Activated CD4-positive, alpha-beta T cell treated with anti-CD3 and anti-CD28 coated beads for 36 hours (primary cell): Measurements from ENCODE around the gene MACF1. TPM values are rescaled to one million over a fixed set of nuclear protein-coding genes. Genes with fewer than 3 reads are reported as not detected.
"Not testable (repeated sequence)": the region's sequence is repeated elsewhere in the genome, so short reads cannot be mapped to it uniquely, and the experiment has no call there.

ENCODE experiments used
- ATAC-seq: fragments of 200-7000 bp; cut with Tn5 transposase; one replicate; pipeline ENCODE4 v1.10.0; 2021; ENCODE audit warnings: mild to moderate bottlenecking, moderate library complexity
- CTCF ChIA-PET: fragments of 350-600 bp; sonication (Branson Sonifier 250); formaldehyde crosslinking; loops from one replicate; lab custom pipeline; 2021; ENCODE audit warnings: antibody characterized with exemption; lab: Charles Lee
- POLR2A ChIA-PET: fragments of 350-600 bp; sonication (Branson Sonifier 250); formaldehyde crosslinking; loops from one replicate; lab custom pipeline; 2021; ENCODE audit warnings: antibody characterized with exemption, inconsistent platforms; lab: Charles Lee
- DNase-seq: peaks from one replicate; pipeline ENCODE4 v3.0.0-alpha.2; 2020
- H3K27ac Mint-ChIP-seq: one replicate; pipeline ENCODE4 v1.8.0; 2021; ENCODE audit warnings: mixed read lengths
- H3K27me3 Mint-ChIP-seq: one replicate; pipeline ENCODE4 v1.8.0; 2021; ENCODE audit warnings: mixed read lengths
- H3K36me3 Mint-ChIP-seq: one replicate; pipeline ENCODE4 v1.8.0; 2021; ENCODE audit warnings: low read depth, mixed read lengths
- H3K4me1 Mint-ChIP-seq: one replicate; pipeline ENCODE4 v1.8.0; 2021; ENCODE audit warnings: mixed read lengths
- H3K4me3 Mint-ChIP-seq: one replicate; pipeline ENCODE4 v1.8.0; 2021; ENCODE audit warnings: mild to moderate bottlenecking, moderate library complexity, mixed read lengths
- H3K9me3 Mint-ChIP-seq: one replicate; pipeline ENCODE4 v1.8.0; 2021; ENCODE audit warnings: low read depth, mixed read lengths
- intact Hi-C, 2 experiments: fragments of 100-400 bp; cut with DNase I in 1 of 2; cut with micrococcal nuclease in 1 of 2; formaldehyde crosslinking; loops; one replicate each; pipeline versions ENCODE4 v1.14.2 to v1.15.1; 2022 to 2024; cut with DNase I, micrococcal nuclease
- total RNA-seq, 2 experiments: library from RNA; stranded (reverse); gene quantifications; one replicate each; pipeline ENCODE4 v1.2.3, GENCODE V29; 2021

MACF1 gene
- total RNA-seq, 2 experiments from 2014 or later: 192 to 195 TPM

GRCh38 chr1:39492118-39493042 lies 287.9 kb downstream of the MACF1 start:
- H3K36me3 Mint-ChIP-seq, H3K27ac Mint-ChIP-seq, POLR2A ChIA-PET, H3K4me1 Mint-ChIP-seq, H3K9me3 Mint-ChIP-seq, DNase-seq: not testable (repeated sequence)
- Mint-ChIP-seq H3K27me3 (peaks cover 18% of the 10 kb centered on the region), H3K4me3 (peak overlapping the region; percentile 41)
- CTCF ChIA-PET: interaction anchor here (0.7 to 1.2 kb wide), 2 partner anchors 47 to 116 kb away, joined by 3 read pairs; no protein-coding TSS in a partner anchor
- intact Hi-C loops: loop anchor here in 1 of 2 experiments (5.0 to 10.0 kb wide), 2 partner anchors 162 to 310 kb away; no protein-coding TSS in a partner anchor
- peak; percentile 2 for ATAC-seq

GRCh38 chr1:39493043-39493810 lies 288.7 kb downstream of the MACF1 start:
- H3K36me3 Mint-ChIP-seq, DNase-seq, POLR2A ChIA-PET, H3K27ac Mint-ChIP-seq, H3K4me1 Mint-ChIP-seq, H3K9me3 Mint-ChIP-seq, ATAC-seq: not testable (repeated sequence)
- intact Hi-C loops: loop anchor here in 1 of 2 experiments (5.0 to 10.0 kb wide), 2 partner anchors 162 to 311 kb away; no protein-coding TSS in a partner anchor
- CTCF ChIA-PET: interaction anchor here (0.6 to 1.2 kb wide), 3 partner anchors 46 to 228 kb away, joined by 3 to 5 read pairs (median 3); no protein-coding TSS in a partner anchor
- Mint-ChIP-seq H3K27me3 (peaks cover 18% of the 10 kb centered on the region), H3K4me3 (peak overlapping the region; percentile 41)

DNA sequence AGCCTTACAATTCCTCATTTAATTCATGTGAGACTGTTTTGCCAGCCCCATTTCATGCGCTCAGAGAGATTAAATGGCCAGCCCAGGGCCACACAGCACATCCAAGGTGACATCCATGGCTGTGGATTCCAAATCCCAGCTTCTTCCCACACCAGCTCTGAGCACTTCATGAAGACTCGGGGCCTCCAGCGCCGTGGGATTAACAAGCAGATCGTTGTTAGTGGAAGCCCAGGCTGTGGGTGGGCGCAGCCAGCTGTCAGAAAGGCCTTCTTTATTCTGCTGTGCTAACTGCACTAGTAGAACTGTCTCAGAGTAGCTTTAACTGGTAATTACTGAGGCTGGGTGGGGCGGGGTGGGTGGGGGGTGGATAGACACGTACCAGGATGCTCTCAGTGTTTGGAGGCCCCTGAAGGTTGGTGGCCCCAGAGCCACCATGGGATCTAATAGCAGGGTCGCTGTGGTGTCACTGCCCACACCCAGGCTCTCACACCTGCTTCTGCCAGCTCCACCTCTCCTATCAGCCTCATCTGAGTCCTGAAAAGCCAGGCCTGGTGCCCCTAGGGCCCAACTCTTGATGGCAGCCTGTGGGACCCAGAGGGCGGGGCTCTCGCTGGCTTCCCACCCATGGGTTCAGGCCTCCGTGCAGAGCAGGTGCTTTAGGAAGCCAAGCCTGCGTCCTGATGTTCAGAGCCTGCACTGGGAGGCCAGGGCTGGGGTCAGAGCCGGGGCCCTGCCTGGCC lies 290.3 kb downstream of the MACF1 start:
- Mint-ChIP-seq H3K36me3 (no peaks in the 10 kb centered on the region), H3K4me3 (no peak overlapping the region), H3K27me3 (peaks cover 18% of the 10 kb centered on the region), H3K27ac (no peak overlapping the region), H3K9me3 (no peaks in the 10 kb centered on the region), H3K4me1 (peaks cover 4% of the 10 kb centered on the region)
- DNase-seq (no peak), ATAC-seq (no peak)
- POLR2A ChIA-PET: no interaction called here
- CTCF ChIA-PET: interaction anchor here (0.6 kb wide), 1 partner anchor 371 kb away, joined by 3 read pairs; no protein-coding TSS in a partner anchor
- intact Hi-C loops: loop anchor here in 1 of 2 experiments (5.0 to 10.0 kb wide), 2 partner anchors 160 to 313 kb away; no protein-coding TSS in a partner anchor

DNA sequence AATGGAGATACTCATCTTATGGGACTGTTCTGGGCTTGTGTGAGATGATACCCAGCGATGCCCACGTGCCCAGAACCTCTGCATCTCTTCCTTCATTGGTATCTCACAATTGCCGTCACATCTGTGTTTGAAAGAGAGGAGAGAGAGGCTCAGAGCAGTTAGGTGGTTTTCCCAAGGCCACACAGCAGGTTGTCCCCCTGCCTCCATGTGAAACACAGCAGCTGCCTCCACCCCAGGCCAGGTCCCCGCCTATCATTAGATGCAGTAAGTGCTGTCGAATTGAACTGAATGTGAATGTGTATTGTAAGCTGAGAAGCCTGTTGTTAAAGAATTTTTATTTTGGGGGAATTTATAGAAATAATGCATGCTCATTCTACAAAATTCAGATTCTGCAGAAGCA lies 292.0 kb downstream of the MACF1 start:
- POLR2A ChIA-PET, H3K4me1 Mint-ChIP-seq, DNase-seq, H3K4me3 Mint-ChIP-seq, H3K27ac Mint-ChIP-seq, ATAC-seq, CTCF ChIA-PET, H3K9me3 Mint-ChIP-seq, H3K36me3 Mint-ChIP-seq: not testable (repeated sequence)
- intact Hi-C loops: loop anchor here in 1 of 2 experiments (10.0 kb wide), 1 partner anchor 158 kb away; no protein-coding TSS in a partner anchor
- H3K27me3 Mint-ChIP-seq: peaks cover 16% of the 10 kb centered on the region

DNA sequence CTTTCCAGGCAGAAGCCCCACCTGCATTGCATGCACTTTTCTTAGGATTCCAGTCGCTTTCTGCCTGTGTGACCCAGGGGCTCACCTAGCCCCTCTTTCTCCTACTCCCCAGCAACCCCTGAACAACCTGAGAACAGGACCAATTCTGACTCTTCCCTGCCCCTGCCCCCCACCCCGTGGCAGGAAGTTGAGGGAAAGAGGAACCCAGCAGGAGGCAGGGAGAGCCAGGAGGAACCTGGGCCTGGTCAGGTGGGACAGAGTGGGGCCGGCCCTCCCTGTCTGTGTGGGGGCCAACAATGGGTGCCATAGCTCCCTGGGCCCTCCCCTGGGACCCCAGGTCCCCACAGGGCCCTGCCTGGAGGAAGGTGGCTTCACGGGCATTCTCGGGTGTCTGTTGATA lies 293.1 kb downstream of the MACF1 start:
- ATAC-seq (no peak), DNase-seq (no peak)
- no peaks in the 10 kb centered on the region for H3K36me3 Mint-ChIP-seq
- peaks cover 14% of the 10 kb centered on the region for H3K27me3 Mint-ChIP-seq
- H3K27ac Mint-ChIP-seq: no peak overlapping the region
- H3K4me3 Mint-ChIP-seq: no peak overlapping the region
- no peaks in the 10 kb centered on the region for H3K4me1 Mint-ChIP-seq
- ChIA-PET POLR2A (no interaction called here), CTCF (no interaction called here)
- intact Hi-C loops: loop anchor here in 1 of 2 experiments (10.0 kb wide), 1 partner anchor 157 kb away; no protein-coding TSS in a partner anchor
- H3K9me3 Mint-ChIP-seq: no peaks in the 10 kb centered on the region

GRCh38 chr1:39498096-39498710 lies 293.7 kb downstream of the MACF1 start:
- H3K4me1 Mint-ChIP-seq, H3K4me3 Mint-ChIP-seq, DNase-seq, H3K36me3 Mint-ChIP-seq, H3K9me3 Mint-ChIP-seq, H3K27me3 Mint-ChIP-seq, POLR2A ChIA-PET, CTCF ChIA-PET, ATAC-seq, H3K27ac Mint-ChIP-seq: not testable (repeated sequence)
- intact Hi-C loops: loop anchor here in 1 of 2 experiments (10.0 kb wide), 1 partner anchor 157 kb away; no protein-coding TSS in a partner anchor

- intact Hi-C loops: loop anchor here in 1 of 2 experiments (10.0 kb wide), 1 partner anchor 156 kb away; no protein-coding TSS in a partner anchor
- H3K9me3 Mint-ChIP-seq, DNase-seq, ATAC-seq, H3K36me3 Mint-ChIP-seq, H3K4me1 Mint-ChIP-seq, CTCF ChIA-PET, POLR2A ChIA-PET, H3K27me3 Mint-ChIP-seq, H3K27ac Mint-ChIP-seq, H3K4me3 Mint-ChIP-seq: not testable (repeated sequence)
Observed at GRCh38 chr1:39498821-39499220, 294.3 kb downstream of the MACF1 start.

DNA sequence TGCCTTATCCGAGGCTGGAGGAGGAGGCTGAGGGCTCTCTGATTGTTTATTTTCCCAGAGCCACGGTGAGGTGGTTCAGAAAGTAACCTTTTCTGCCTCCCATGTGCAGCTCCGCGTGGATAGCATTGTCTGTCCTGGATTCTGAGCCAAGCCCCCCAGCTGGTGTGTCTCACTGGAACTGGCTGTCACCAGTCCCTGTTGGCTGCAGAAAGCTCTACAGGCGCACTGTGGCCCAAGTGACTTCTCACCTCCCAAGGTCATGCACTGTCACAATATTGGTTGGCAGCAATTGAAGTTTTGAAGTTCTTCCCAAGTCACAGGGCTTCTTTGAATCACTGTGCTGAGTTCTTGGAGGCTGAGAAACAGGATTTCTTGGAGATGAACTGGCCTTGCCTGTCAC lies 295.2 kb downstream of the MACF1 start:
- Mint-ChIP-seq H3K36me3 (no peaks in the 10 kb centered on the region), H3K4me3 (no peak overlapping the region), H3K27ac (no peak overlapping the region), H3K9me3 (no peaks in the 10 kb centered on the region), H3K4me1 (no peaks in the 10 kb centered on the region), H3K27me3 (peaks cover 2% of the 10 kb centered on the region)
- ChIA-PET POLR2A (no interaction called here), CTCF (no interaction called here)
- ATAC-seq (no peak), DNase-seq (no peak)
- intact Hi-C loops: loop anchor here in 1 of 2 experiments (10.0 kb wide), 1 partner anchor 155 kb away; no protein-coding TSS in a partner anchor

- H3K36me3 Mint-ChIP-seq: no peaks in the 10 kb centered on the region
- CTCF ChIA-PET: no interaction called here
Observed at GRCh38 chr1:39500862-39501389, 296.4 kb downstream of the MACF1 start.

GRCh38 chr1:39501666-39502065 lies 297.2 kb downstream of the MACF1 start:
- CTCF ChIA-PET: no interaction called here
- H3K4me3 Mint-ChIP-seq: no peak overlapping the region
- no peak for DNase-seq
- peaks cover 2% of the 10 kb centered on the region for H3K27me3 Mint-ChIP-seq
- no peak for ATAC-seq
- no peak overlapping the region for H3K27ac Mint-ChIP-seq
- H3K9me3 Mint-ChIP-seq: no peaks in the 10 kb centered on the region
- no peaks in the 10 kb centered on the region for H3K36me3 Mint-ChIP-seq
- intact Hi-C loops: no loop called here
- POLR2A ChIA-PET: no interaction called here
- H3K4me1 Mint-ChIP-seq: no peaks in the 10 kb centered on the region

More at GRCh38 chr1:39500862-39501389, 296.4 kb downstream of the MACF1 start:
- intact Hi-C loops: no loop called here
- H3K27me3 Mint-ChIP-seq: peaks cover 2% of the 10 kb centered on the region
- H3K27ac Mint-ChIP-seq: no peak overlapping the region
- no peak for ATAC-seq
- no peak for DNase-seq
- POLR2A ChIA-PET: no interaction called here
- no peaks in the 10 kb centered on the region for H3K4me1 Mint-ChIP-seq
- no peak overlapping the region for H3K4me3 Mint-ChIP-seq
- no peaks in the 10 kb centered on the region for H3K9me3 Mint-ChIP-seq
